22Rv1 (cell line): Measurements from ENCODE around the gene POLL.

Source experiments
- ZFX ChIP-seq: fragments of 450-650 bp; IDR thresholded peaks from 2 replicates; pipeline ENCODE4 v1.6.1; 2017; ENCODE audit warnings: antibody characterized with exemption, borderline replicate concordance
- TF ChIP-seq, protein P1 (sequence below): fragments of 450-650 bp; IDR thresholded peaks from 2 replicates; pipeline ENCODE4 v1.5.1; 2017; ENCODE audit warnings: mild to moderate bottlenecking

DNA sequence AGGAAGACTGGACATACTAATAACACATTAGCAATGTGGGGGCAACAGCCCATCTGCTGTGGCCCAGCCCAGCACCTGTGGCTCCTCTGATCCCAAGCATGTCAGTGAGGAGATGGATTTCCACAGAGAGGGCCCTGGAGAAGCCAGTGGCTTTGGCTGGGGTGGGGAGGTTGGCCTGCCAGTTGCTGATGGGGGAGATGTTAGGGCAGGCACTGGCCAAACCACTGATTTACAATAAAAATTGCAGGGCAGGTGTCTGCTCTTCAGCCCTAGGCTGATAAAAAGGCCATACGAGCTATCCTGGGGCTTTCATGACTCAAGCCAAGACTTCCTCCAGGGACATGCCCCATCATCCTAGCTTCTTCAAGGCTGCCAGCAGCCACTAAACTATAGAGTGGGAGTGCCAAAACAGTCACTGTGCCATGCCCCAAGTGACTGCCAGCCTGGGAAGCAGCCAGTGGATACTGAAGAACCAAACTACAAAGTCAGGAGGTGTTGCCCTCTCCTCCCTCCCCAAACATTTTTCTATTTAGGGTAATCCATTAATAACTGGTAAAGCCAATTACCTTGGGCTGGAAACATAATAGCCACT, 37.9 kb upstream of the POLL start:
- TF ChIP-seq, protein P1, sequence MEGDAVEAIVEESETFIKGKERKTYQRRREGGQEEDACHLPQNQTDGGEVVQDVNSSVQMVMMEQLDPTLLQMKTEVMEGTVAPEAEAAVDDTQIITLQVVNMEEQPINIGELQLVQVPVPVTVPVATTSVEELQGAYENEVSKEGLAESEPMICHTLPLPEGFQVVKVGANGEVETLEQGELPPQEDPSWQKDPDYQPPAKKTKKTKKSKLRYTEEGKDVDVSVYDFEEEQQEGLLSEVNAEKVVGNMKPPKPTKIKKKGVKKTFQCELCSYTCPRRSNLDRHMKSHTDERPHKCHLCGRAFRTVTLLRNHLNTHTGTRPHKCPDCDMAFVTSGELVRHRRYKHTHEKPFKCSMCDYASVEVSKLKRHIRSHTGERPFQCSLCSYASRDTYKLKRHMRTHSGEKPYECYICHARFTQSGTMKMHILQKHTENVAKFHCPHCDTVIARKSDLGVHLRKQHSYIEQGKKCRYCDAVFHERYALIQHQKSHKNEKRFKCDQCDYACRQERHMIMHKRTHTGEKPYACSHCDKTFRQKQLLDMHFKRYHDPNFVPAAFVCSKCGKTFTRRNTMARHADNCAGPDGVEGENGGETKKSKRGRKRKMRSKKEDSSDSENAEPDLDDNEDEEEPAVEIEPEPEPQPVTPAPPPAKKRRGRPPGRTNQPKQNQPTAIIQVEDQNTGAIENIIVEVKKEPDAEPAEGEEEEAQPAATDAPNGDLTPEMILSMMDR, result no peak
- TF ChIP-seq ZFX, result no peak
